GM12873 (cell line): ENCODE data around the gene PLCG2.

Experiments used
- TF ChIP-seq, protein P1 (sequence below): IDR thresholded peaks from 2 replicates; pipeline ENCODE4 v1.5.1; 2012; ENCODE audit warnings: low read depth, mild to moderate bottlenecking, moderate library complexity, low read length, control low read depth; ENCODE audit not compliant: insufficient read depth; ENCODE audit errors: missing control alignments

The PLCG2 gene

DNA sequence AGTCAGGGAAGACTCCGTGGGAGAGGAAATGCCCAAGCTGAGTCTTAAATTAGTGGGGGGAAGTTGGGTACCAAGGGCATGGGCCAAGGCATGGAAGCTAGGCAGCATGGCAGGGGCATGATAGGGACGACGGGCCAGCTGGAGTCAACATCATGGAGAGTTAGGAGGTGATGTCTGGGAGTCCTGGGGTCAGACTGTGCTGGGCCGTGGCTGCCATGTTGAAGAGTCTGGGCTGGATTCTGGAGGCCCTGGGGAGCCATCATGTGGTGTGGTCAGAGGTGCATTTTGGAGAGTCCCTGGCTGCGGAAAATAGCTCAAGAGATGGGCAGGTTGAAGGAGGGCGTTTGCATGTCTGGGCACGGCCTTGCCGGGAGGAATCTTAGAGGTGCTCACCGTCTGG lies 146.9 kb downstream of the PLCG2 start:
- TF ChIP-seq, protein P1, sequence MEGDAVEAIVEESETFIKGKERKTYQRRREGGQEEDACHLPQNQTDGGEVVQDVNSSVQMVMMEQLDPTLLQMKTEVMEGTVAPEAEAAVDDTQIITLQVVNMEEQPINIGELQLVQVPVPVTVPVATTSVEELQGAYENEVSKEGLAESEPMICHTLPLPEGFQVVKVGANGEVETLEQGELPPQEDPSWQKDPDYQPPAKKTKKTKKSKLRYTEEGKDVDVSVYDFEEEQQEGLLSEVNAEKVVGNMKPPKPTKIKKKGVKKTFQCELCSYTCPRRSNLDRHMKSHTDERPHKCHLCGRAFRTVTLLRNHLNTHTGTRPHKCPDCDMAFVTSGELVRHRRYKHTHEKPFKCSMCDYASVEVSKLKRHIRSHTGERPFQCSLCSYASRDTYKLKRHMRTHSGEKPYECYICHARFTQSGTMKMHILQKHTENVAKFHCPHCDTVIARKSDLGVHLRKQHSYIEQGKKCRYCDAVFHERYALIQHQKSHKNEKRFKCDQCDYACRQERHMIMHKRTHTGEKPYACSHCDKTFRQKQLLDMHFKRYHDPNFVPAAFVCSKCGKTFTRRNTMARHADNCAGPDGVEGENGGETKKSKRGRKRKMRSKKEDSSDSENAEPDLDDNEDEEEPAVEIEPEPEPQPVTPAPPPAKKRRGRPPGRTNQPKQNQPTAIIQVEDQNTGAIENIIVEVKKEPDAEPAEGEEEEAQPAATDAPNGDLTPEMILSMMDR, result no peak

DNA sequence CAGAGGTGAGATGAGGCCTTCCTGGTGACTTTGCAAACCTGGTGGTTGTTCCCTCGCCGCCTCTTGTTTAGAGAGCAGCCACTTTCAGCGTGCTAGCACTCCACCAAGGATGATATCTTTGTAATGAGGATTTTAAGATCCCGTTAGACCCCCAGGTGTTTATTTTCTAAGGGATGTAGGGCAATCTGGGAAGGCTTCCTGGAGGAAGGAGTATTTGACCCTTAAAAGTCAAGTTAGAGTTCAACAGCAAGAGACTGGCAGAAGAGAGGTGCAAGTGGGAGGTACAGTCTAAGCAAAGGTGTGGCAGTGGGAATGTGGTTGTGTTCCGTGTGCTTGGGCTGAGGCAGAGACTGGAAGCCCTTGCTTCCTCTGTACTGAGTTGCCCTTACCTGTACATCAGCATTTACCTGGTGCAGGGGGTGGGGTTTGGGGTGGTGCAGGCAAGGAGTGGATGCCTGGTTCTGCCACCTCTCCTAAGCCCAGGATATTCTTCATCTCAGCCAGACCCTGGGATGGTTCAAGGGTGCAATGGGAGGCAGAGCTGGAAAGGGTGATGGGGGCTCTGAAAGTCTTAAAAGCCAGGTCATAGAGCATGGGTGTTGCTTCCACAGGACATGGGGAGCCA lies 148.6 kb downstream of the PLCG2 start:
- TF ChIP-seq, protein P1, result no peak

DNA sequence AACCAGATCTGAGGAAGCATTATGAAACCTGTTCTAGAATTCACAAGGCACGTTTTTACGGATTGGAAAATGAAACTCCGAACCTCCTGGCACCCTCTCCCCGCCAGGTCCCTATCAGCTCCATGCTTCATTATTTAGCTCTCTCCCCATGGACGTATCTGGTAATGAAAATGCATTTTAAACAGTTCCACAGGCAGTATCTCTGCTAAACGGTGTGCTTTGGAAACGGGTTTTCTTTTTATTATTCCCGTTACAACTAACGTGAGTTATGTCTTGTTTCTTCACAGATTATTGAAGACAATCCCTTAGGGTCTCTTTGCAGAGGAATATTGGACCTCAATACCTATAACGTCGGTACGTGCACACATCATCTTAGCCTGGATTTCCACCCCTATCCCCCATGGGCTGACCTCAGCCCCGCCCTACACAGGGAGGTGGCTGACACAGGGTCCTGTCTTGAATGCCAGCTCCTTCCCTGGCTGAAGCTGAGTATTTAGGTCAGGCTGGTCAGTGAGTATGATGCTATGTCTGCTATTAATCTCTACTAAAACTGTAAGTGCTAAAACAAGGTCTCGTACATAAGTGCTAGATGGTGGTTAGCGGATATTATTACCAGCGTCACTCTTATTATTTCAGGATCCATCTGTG lies 149.3 kb downstream of the PLCG2 start:
- TF ChIP-seq, protein P1, result no peak

DNA sequence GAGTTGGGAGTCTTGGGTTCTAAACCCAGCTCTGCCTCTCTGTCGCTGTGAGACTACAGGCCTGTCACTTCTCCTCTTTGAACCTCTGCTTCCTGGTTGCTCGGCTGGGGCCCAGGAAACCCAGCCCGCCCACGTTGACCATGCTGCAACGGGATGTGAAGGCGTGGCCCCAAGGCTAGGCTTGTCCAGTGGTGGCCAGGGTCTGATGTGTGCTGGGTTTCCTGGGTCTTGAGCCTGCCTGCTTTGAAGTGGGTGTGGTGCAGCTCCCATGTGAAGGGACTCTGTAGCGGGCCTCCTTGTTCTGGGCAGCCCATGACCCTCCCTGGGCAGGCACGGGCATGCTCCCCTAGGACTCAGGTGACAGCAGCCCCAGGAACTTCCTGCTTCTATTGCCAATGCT lies 149.9 kb downstream of the PLCG2 start:
- TF ChIP-seq, protein P1, result no peak

DNA sequence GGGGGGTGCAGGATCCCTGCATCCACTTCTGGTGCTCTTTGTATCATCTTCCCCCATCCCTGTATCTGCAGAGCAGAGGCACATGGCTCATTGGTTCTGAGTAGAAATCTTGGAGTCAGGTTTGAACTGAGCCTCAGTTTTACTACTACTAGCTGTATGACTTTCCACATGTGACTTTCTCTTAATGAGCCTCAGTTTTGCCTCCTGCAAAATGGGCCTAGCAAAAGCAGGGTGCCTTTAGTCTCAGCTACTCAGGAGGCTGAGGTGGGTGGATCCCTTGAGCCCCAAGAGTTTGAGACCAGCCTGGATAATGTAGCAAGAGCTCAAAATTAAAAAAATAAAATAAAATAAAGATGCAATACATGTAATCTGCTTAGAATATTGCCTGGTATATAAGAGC lies 150.8 kb downstream of the PLCG2 start:
- TF ChIP-seq, protein P1, result no peak

DNA sequence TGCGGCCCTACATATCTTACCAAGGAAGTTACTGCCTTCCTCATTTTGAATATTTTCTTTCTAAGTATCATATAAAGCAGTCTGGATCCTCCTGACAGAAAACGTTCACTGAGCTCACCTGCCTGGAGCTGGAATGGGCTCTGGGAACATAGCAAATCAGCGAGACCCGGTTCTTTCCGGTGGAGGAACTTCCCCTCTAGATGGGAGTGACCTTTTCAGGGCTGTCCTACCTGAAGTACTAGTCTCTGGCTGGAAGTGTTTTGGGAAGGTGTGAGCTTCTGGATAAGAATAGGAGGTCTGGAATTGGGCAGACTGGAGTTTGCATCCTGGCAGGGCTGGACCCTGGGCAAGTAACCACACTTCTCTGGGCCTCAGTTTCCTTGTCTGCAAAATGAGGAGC lies 152.8 kb downstream of the PLCG2 start:
- TF ChIP-seq, protein P1, result no peak

DNA sequence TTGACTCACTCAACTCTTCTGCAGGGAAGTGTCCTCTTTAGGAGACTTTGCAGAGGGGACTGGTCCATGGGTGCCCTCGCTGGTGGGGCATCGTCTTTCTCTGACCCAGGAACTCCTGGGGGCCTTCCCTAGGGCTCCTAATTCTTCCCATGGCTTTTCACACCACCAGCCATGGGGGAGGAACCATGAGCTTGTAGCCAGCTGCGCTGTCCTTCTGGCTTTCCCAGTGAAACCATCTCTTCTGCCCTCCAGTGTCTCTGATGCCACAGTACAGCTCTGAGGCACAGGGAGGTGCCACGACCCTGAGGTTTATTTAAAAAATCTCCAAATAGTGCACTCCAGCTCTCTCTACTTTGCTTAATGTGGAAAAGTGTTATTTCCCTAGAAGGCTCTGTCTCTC lies 153.6 kb downstream of the PLCG2 start:
- TF ChIP-seq, protein P1, result no peak
